DMS53 treated with DMSO at 0.1 percent for 48 hours (cell line): ENCODE data around the gene GALNT9.
"Not testable (repeated sequence)": the region's sequence is repeated elsewhere in the genome, so short reads cannot be mapped to it uniquely, and the experiment has no call there.

Experiments
- DNase-seq: peaks from one replicate; lab custom pipeline; 2025; ENCODE audit not compliant: unreplicated experiment; lab: John Stamatoyannopoulos, UW

GALNT9 gene

GRCh38 chr12:132295561-132295960 lies 33.8 kb downstream of the GALNT9 start:
- DNase-seq = not testable (repeated sequence)

- DNase-seq = no peak
Measured at GRCh38 chr12:132295101-132295526, 34.3 kb downstream of the GALNT9 start.

GRCh38 chr12:132294121-132295034 lies 35.0 kb downstream of the GALNT9 start:
- DNase-seq = no peak

- DNase-seq = no peak
Measured at GRCh38 chr12:132292328-132293319, 36.8 kb downstream of the GALNT9 start.

- DNase-seq = no peak
Measured at GRCh38 chr12:132291402-132292175, 37.8 kb downstream of the GALNT9 start.

GRCh38 chr12:132290203-132290540 lies 39.2 kb downstream of the GALNT9 start:
- no peak for DNase-seq

- no peak for DNase-seq
Measured at GRCh38 chr12:132289356-132290202, 39.8 kb downstream of the GALNT9 start.

GRCh38 chr12:132288516-132289215 lies 40.7 kb downstream of the GALNT9 start:
- no peak for DNase-seq

- no peak for DNase-seq
Measured at GRCh38 chr12:132287391-132288238, 41.8 kb downstream of the GALNT9 start.

- DNase-seq = no peak
Measured at GRCh38 chr12:132286912-132287311, 42.5 kb downstream of the GALNT9 start.

GRCh38 chr12:132285991-132286681 lies 43.3 kb downstream of the GALNT9 start:
- no peak for DNase-seq

GRCh38 chr12:132284827-132285741 lies 44.3 kb downstream of the GALNT9 start:
- no peak for DNase-seq

- DNase-seq = no peak
Measured at GRCh38 chr12:132284071-132284826, 45.1 kb downstream of the GALNT9 start.

GRCh38 chr12:132282950-132283771 lies 46.2 kb downstream of the GALNT9 start:
- DNase-seq = no peak
